NCI-H2081 (cell line): ENCODE measurements around the gene LRP1.
"Not testable (repeated sequence)": the region's sequence is repeated elsewhere in the genome, so short reads cannot be mapped to it uniquely, and the experiment has no call there.

ENCODE experiments used
- DNase-seq, 2 experiments: peaks; one replicate each; lab custom pipeline; 2025; lab: John Stamatoyannopoulos, UW

The LRP1 gene

GRCh38 chr12:57112492-57113294 is 15.6 kb upstream of the LRP1 start:
- DNase-seq: peak in 1 of 2 experiments; percentile 85

DNA sequence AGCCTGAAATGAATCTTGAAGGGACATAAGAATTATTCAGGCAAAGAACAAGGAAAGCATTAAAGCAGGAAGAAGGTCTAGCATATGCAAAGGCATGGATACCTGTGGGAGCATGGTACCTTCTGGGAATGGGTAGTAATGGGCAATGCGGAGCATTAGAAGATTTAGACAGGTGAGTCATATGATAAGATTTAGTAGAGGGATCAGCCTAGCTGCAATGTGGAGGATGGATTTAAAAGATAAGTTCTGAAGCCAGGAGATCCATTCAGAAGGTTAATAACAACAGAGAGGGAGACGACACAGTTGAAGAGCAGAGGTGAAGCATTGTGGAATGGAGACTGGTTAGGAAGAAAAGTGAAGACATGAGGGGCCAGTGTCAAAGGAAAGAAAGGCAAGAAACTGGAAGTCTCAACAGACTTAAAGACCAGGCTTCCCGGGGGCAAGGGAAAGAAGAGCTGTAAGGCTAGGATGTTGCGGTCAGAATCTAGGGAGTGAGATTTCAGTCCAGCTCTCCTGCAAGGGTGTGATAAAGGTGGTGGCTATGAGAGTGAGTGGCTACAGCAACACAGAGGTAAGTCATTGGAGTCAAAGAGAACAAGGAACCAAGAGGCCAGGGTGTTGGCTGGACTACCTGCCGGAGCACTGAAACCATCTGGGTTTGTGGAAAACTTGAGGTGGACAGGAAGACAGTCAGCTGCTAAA is 11.6 kb upstream of the LRP1 start:
- DNase-seq: no peak

GRCh38 chr12:57118711-57119271 is 9.5 kb upstream of the LRP1 start:
- no peak for DNase-seq

- DNase-seq: no peak
These were observed 8.8 kb upstream of the LRP1 start for GRCh38 chr12:57119294-57120085.

GRCh38 chr12:57120718-57121117 is 7.6 kb upstream of the LRP1 start:
- DNase-seq: not testable (repeated sequence)

- no peak for DNase-seq
These were observed 4.5 kb upstream of the LRP1 start for GRCh38 chr12:57123813-57124212.

DNA sequence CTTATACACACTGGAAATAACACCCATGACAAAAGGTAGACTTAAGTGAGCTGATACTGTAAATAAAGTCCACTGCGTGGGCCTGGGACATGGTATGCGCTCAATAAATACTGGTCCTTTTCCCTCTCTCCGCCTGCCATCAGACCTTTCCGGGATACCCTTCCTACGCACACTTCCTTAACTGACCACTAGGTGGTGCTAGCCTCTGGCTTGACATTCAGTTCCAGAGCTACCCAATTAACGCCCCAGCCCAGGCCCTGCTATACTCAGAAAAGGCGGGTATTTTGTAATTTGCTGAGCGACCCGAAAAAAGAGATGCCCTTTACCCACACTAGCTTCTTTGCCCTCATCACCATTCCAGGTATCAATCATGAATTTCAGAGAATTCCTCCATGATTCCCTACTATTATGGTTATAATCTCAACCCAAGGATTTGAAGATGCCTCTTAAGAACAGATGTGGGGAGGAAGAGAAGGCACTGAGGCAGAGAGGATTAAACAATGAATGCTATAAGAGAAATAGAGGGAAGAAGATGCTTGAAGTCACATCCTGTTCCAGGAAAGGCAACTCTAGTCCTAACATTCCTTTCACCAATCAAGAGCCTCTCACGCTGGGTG is 3.9 kb upstream of the LRP1 start:
- peak; percentile 68 to 76 for DNase-seq

DNA sequence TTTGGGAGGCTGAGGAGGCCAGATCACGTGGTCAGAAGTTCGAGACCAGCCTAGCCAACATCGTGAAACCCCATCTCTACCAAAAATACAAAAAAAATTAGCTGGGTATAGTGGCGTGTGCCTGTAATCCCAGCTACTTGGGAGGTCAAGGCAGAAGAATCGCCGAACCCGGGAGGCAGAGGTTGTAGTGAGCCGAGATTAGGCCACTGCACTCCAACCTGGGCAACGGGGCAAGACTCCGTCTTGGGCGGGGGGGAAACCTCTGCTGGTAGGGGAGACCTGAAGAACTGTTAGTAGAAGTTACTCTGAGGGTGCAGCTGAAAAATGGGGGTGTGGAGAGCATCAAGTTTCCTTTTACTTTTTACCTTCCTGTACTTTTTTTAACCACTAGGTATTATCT is 2.2 kb upstream of the LRP1 start:
- DNase-seq: no peak

DNA sequence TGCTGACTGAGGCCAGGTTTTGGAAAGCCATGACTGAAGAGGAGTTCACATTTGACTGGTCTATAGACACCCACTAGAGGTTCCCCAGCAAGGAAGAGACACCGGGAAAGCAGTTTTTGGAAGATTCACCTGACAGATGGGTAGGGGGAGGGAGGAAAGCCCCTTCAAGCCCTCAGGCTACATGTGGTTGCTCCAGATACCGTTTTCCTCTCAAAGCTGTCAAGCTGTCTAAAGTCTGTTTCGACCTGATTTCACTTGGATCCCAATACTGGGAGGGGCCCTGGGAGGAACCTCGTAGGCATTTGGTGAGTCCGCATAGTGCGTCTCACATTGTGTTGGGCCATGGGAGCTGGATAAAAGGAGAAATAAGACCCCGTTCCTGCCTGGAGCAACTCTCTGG is 1.7 kb upstream of the LRP1 start:
- no peak for DNase-seq

DNA sequence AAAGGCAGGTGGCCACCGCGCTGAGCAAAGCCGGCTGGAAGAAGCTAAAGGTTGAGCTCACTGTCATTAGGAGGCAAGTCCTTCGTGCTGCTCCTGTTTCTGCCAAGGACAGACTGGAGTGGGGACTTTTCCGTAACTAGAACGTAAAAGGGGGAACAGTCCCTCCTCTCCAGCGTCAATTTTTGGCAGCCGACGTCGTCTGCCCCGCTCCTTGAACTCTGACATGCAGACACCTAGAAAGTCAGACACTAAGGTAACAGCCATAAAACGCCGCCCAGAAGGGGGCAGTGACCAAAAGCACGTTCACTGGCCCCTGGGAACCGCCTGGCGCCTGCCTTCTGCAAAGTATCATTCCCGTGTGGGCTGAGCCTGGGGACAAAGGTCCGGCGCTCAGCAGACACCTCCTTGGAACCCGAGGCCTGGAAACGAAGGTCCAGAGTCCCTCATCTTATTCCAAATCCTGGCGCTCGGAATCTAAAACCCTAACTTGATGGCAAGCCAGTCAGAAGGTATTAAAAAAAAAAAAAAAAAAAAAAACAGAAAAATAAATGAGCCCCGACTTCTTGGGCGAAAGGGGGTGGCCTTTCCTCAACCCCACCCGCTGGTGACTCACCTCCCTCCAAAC is 1.1 kb upstream of the LRP1 start:
- peak; percentile 11 to 16 for DNase-seq

- DNase-seq: no peak
These were observed 400 bp downstream of the LRP1 start for GRCh38 chr12:57128519-57129247.

GRCh38 chr12:57129321-57129842 is 1.1 kb downstream of the LRP1 start:
- no peak for DNase-seq

GRCh38 chr12:57129889-57130288 is 1.6 kb downstream of the LRP1 start:
- DNase-seq: no peak

DNA sequence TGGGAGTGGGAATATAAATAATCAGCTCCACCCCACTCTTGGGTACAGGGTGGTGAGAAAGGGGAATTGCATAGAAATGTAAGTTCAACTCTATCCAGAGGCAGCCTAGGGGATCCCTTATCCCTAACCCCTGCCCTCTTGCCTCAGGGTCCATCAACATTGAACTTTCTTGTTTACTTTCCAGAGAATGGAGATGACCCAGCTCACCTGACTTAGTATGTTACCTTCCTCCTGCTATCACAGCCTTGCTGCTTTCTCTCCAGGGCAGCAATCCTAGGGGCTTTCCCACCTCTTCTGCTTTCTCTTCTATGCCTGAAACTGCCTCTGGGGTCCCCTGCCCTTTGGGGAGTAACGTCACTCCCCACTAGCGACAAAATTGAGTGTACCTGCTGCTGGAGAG is 2.7 kb downstream of the LRP1 start:
- no peak for DNase-seq

DNA sequence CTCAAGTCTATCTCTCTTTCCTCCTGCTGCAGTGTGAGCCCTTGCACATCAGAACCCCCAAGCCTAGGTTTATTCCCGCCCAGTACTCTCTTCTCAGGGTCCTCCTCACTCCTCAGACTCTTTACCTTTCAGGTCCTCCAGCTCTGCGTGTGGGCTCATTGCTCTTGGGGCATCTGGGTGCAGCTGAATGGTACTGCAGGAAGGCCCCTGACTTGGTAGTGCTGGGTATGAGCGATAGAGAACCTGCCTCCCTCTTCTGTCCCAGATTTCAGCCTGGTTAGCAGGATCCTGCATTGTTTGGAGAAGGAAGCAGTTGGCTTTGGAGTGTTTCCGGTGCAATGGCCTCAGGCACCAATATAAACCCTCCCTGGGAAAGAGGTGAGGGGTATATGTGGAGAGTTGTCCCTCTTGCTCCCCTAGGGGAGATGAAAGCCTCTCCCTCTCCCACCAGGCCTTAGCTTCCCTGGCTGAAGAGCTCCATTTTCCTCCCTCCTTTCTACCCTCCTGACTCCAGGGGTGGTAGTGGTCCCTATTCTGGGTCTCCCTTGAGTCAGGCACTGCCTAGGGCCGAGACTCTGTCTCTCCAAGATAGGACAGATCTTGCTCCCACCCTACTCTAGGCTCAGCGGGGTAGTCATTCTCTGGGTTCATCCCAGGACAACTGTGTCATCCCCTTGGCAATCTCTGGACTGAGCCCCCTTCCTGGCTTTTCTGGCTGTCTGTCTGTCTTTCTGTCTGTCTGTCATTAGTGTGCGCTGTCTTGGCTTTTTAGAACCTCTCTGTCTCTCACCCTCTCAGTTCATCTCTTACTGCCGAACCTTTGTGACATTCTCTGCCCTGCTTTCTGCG is 3.8 kb downstream of the LRP1 start:
- no peak for DNase-seq

- DNase-seq: no peak
These were observed 4.8 kb downstream of the LRP1 start for GRCh38 chr12:57133013-57133569.

- DNase-seq: no peak
These were observed 5.6 kb downstream of the LRP1 start for GRCh38 chr12:57133916-57134315.

DNA sequence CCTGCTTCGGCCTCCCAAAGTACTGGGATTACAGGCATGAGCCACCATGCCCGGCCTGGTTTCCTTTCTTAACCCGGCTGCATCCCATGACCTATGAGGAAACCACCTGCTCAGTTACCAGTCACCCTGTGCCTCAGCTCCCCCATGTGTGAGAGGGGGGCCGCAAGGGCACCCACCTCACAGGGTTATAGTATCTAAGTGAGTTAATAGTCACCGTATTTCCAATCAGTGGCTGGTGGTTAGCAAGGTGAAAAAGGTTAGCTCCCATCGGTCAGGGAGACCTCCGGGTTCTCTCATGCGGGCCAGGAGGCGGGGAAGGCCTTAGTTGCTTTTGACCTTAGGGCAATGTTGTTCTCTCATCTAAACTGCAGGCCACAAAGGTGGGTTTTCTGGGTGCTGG is 6.7 kb downstream of the LRP1 start:
- DNase-seq: no peak
